WTC11 (cell line): ENCODE data around the gene ELFN2. TPM values are rescaled to one million over a fixed set of nuclear protein-coding genes. Genes with fewer than 3 reads are reported as not detected.

Experiments used
- ATAC-seq: fragments of 200-7000 bp; cut with Tn5 transposase; 2 replicates; pipeline ENCODE4 v1.10.0; 2021; ENCODE audit warnings: mild to moderate bottlenecking, moderate library complexity
- CTCF ChIA-PET: fragments of 300-600 bp; sonication (Branson Sonifier 250); formaldehyde crosslinking; loops from one replicate; lab custom pipeline; 2021; ENCODE audit warnings: antibody characterized with exemption; lab: Charles Lee
- POLR2A ChIA-PET: fragments of 350-600 bp; sonication (Branson Sonifier 250); formaldehyde crosslinking; loops from one replicate; lab custom pipeline; 2021; ENCODE audit warnings: antibody characterized with exemption; lab: Charles Lee
- DNase-seq: peaks from one replicate; pipeline ENCODE4 v3.0.0; 2021; ENCODE audit warnings: low spot score
- H3K27ac Mint-ChIP-seq: 2 replicates; pipeline ENCODE4 v1.8.0; 2021; ENCODE audit warnings: mixed read lengths
- H3K27me3 Mint-ChIP-seq: 2 replicates; pipeline ENCODE4 v1.8.0; 2021; ENCODE audit warnings: low read depth, mild to moderate bottlenecking, moderate library complexity, mixed read lengths
- H3K36me3 Mint-ChIP-seq: 2 replicates; pipeline ENCODE4 v1.8.0; 2021; ENCODE audit warnings: mixed read lengths
- H3K4me1 Mint-ChIP-seq: 2 replicates; pipeline ENCODE4 v1.8.0; 2022; ENCODE audit warnings: mixed read lengths
- H3K4me3 Mint-ChIP-seq: 2 replicates; pipeline ENCODE4 v1.8.0; 2021; ENCODE audit warnings: mild to moderate bottlenecking, moderate library complexity, mixed read lengths
- H3K9me3 Mint-ChIP-seq: 2 replicates; pipeline ENCODE4 v1.8.0; 2021; ENCODE audit warnings: mixed read lengths
- AR ChIP-seq: fragments of 250-450 bp; sonication (Bioruptor Pico); IDR thresholded peaks from 2 replicates; pipeline ENCODE4 v1.9.0; 2021; ENCODE audit warnings: mild to moderate bottlenecking
- CDX4 ChIP-seq: fragments of 250-450 bp; sonication (Bioruptor Pico); IDR thresholded peaks from 2 replicates; pipeline ENCODE4 v1.9.0; 2021; ENCODE audit warnings: moderate library complexity, mild to moderate bottlenecking, inconsistent platforms, borderline replicate concordance
- CREM ChIP-seq: sonication (generic); formaldehyde crosslinking; IDR thresholded peaks from 2 replicates; pipeline ENCODE4 v1.8.1; 2022; ENCODE audit warnings: mild to moderate bottlenecking, missing genetic modification reagents, moderate library complexity
- ETV6 ChIP-seq: sonication (generic); formaldehyde crosslinking; IDR thresholded peaks from 2 replicates; pipeline ENCODE4 v1.8.1; 2022; ENCODE audit warnings: mild to moderate bottlenecking, missing genetic modification reagents
- FOXJ3 ChIP-seq: sonication (generic); formaldehyde crosslinking; IDR thresholded peaks from 2 replicates; pipeline ENCODE4 v1.9.0; 2021; ENCODE audit warnings: missing genetic modification reagents, mild to moderate bottlenecking, borderline replicate concordance
- IRF2 ChIP-seq: sonication (generic); formaldehyde crosslinking; IDR thresholded peaks from 2 replicates; pipeline ENCODE4 v1.8.0; 2022; ENCODE audit warnings: low read depth, missing genetic modification reagents, borderline replicate concordance
- MAX ChIP-seq: sonication (generic); formaldehyde crosslinking; IDR thresholded peaks from 2 replicates; pipeline ENCODE4 v1.8.0; 2022; ENCODE audit warnings: mild to moderate bottlenecking, missing genetic modification reagents
- NR2C2 ChIP-seq: sonication (generic); formaldehyde crosslinking; IDR thresholded peaks from 2 replicates; pipeline ENCODE4 v1.8.0; 2022; ENCODE audit warnings: mild to moderate bottlenecking, missing genetic modification reagents
- SMAD3 ChIP-seq: sonication (generic); formaldehyde crosslinking; IDR thresholded peaks from 2 replicates; pipeline ENCODE4 v1.8.0; 2022; ENCODE audit warnings: missing genetic modification reagents, mild to moderate bottlenecking, borderline replicate concordance
- ZNF281 ChIP-seq: sonication (generic); formaldehyde crosslinking; IDR thresholded peaks from 2 replicates; pipeline ENCODE4 v1.8.0; 2023; ENCODE audit warnings: mild to moderate bottlenecking, missing genetic modification reagents
- total RNA-seq: library from RNA; stranded (reverse); gene quantifications from 3 replicates; pipeline ENCODE4 v1.2.3, GENCODE V29; 2021
- TF ChIP-seq, protein P1 (sequence below): sonication (generic); formaldehyde crosslinking; IDR thresholded peaks from 2 replicates; pipeline ENCODE4 v1.8.0; 2022; ENCODE audit warnings: mild to moderate bottlenecking, missing genetic modification reagents
- TF ChIP-seq, protein P2 (sequence below): sonication (generic); formaldehyde crosslinking; IDR thresholded peaks from 2 replicates; pipeline ENCODE4 v1.8.0; 2022; ENCODE audit warnings: mild to moderate bottlenecking, missing genetic modification reagents
- TF ChIP-seq, protein P3 (sequence below): sonication (generic); formaldehyde crosslinking; IDR thresholded peaks from 2 replicates; pipeline ENCODE4 v1.8.0; 2022; ENCODE audit warnings: missing genetic modification reagents
- TF ChIP-seq, protein P4 (sequence below): fragments of 250-450 bp; sonication (Bioruptor Pico); IDR thresholded peaks from 2 replicates; pipeline ENCODE4 v1.9.0; 2021; ENCODE audit warnings: mild to moderate bottlenecking, borderline replicate concordance

Gene ELFN2
- total RNA-seq, 1 experiment from 2014 or later = 0.87 TPM

DNA sequence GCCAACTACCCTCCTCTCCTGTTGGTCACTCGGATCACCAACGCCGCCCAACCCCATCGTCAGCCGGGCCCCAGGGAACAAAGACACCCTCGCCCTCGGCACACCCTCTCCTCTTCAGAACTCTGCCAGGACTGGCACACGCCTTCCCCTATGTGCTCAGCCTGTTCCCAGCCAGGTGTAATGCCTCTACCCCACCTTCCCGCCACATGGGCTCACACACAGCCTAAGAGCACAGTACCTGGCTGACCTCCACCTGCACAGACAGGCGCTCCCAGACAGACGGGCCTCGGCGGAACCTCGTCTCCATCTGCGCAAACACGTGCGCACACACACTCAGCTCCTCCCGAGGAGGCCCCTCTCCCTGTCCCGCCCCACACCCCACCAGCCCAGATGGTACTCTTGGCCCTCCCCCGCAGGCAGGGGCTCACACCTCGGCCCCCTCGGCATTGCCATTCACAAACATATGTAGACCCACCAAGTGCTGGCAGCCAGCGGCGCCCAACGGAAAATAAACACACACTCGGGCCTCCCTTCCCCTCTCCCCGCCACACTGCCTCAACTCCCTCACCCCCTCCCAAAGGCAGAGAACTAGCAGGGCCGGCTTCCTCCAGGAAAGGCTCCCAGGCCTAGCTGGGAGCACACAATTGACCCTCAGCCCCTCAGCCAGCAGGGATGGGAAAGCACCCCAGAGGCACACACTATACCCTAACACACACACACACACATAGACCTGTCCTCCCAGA is 8.5 kb downstream of the ELFN2 start (continued):
- TF ChIP-seq ZNF281 (no peak), ETV6 (CRISPR knock-in tag) (no peak), MAX (CRISPR knock-in tag) (peak; percentile 34; the same call in 1 of the 2 replicates), FOXJ3 (CRISPR knock-in tag) (no peak)
- TF ChIP-seq, protein P1, sequence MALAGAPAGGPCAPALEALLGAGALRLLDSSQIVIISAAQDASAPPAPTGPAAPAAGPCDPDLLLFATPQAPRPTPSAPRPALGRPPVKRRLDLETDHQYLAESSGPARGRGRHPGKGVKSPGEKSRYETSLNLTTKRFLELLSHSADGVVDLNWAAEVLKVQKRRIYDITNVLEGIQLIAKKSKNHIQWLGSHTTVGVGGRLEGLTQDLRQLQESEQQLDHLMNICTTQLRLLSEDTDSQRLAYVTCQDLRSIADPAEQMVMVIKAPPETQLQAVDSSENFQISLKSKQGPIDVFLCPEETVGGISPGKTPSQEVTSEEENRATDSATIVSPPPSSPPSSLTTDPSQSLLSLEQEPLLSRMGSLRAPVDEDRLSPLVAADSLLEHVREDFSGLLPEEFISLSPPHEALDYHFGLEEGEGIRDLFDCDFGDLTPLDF = no peak
- TF ChIP-seq, all 79 proteins: peak for 2

GRCh38 chr22:37417677-37418348 is 9.5 kb downstream of the ELFN2 start:
- ATAC-seq (no peak), DNase-seq (no peak)
- Mint-ChIP-seq H3K27me3 (peaks cover 34% of the 10 kb centered on the region), H3K4me1 (peaks cover 27% of the 10 kb centered on the region), H3K4me3 (no peak overlapping the region), H3K9me3 (no peaks in the 10 kb centered on the region), H3K36me3 (no peaks in the 10 kb centered on the region), H3K27ac (no peak overlapping the region)
- ChIA-PET POLR2A (no interaction called here), CTCF (interaction anchor here (0.8 to 1.8 kb wide), 2 partner anchors 19 to 84 kb away, joined by 3 to 9 read pairs; no protein-coding TSS in a partner anchor)
- no peak for TF ChIP-seq IRF2 (CRISPR knock-in tag)
- TF ChIP-seq CREM (CRISPR knock-in tag) = no peak
- TF ChIP-seq, protein P2, sequence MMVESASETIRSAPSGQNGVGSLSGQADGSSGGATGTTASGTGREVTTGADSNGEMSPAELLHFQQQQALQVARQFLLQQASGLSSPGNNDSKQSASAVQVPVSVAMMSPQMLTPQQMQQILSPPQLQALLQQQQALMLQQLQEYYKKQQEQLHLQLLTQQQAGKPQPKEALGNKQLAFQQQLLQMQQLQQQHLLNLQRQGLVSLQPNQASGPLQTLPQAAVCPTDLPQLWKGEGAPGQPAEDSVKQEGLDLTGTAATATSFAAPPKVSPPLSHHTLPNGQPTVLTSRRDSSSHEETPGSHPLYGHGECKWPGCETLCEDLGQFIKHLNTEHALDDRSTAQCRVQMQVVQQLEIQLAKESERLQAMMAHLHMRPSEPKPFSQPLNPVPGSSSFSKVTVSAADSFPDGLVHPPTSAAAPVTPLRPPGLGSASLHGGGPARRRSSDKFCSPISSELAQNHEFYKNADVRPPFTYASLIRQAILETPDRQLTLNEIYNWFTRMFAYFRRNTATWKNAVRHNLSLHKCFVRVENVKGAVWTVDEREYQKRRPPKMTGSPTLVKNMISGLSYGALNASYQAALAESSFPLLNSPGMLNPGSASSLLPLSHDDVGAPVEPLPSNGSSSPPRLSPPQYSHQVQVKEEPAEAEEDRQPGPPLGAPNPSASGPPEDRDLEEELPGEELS (CRISPR knock-in tag) = no peak
- no peak for TF ChIP-seq CDX4 (CRISPR knock-in tag)
- TF ChIP-seq AR = no peak
- no peak for TF ChIP-seq SMAD3 (CRISPR knock-in tag)
- TF ChIP-seq, protein P3, sequence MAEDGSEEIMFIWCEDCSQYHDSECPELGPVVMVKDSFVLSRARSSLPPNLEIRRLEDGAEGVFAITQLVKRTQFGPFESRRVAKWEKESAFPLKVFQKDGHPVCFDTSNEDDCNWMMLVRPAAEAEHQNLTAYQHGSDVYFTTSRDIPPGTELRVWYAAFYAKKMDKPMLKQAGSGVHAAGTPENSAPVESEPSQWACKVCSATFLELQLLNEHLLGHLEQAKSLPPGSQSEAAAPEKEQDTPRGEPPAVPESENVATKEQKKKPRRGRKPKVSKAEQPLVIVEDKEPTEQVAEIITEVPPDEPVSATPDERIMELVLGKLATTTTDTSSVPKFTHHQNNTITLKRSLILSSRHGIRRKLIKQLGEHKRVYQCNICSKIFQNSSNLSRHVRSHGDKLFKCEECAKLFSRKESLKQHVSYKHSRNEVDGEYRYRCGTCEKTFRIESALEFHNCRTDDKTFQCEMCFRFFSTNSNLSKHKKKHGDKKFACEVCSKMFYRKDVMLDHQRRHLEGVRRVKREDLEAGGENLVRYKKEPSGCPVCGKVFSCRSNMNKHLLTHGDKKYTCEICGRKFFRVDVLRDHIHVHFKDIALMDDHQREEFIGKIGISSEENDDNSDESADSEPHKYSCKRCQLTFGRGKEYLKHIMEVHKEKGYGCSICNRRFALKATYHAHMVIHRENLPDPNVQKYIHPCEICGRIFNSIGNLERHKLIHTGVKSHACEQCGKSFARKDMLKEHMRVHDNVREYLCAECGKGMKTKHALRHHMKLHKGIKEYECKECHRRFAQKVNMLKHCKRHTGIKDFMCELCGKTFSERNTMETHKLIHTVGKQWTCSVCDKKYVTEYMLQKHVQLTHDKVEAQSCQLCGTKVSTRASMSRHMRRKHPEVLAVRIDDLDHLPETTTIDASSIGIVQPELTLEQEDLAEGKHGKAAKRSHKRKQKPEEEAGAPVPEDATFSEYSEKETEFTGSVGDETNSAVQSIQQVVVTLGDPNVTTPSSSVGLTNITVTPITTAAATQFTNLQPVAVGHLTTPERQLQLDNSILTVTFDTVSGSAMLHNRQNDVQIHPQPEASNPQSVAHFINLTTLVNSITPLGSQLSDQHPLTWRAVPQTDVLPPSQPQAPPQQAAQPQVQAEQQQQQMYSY (CRISPR knock-in tag) = no peak
- TF ChIP-seq, protein P4, sequence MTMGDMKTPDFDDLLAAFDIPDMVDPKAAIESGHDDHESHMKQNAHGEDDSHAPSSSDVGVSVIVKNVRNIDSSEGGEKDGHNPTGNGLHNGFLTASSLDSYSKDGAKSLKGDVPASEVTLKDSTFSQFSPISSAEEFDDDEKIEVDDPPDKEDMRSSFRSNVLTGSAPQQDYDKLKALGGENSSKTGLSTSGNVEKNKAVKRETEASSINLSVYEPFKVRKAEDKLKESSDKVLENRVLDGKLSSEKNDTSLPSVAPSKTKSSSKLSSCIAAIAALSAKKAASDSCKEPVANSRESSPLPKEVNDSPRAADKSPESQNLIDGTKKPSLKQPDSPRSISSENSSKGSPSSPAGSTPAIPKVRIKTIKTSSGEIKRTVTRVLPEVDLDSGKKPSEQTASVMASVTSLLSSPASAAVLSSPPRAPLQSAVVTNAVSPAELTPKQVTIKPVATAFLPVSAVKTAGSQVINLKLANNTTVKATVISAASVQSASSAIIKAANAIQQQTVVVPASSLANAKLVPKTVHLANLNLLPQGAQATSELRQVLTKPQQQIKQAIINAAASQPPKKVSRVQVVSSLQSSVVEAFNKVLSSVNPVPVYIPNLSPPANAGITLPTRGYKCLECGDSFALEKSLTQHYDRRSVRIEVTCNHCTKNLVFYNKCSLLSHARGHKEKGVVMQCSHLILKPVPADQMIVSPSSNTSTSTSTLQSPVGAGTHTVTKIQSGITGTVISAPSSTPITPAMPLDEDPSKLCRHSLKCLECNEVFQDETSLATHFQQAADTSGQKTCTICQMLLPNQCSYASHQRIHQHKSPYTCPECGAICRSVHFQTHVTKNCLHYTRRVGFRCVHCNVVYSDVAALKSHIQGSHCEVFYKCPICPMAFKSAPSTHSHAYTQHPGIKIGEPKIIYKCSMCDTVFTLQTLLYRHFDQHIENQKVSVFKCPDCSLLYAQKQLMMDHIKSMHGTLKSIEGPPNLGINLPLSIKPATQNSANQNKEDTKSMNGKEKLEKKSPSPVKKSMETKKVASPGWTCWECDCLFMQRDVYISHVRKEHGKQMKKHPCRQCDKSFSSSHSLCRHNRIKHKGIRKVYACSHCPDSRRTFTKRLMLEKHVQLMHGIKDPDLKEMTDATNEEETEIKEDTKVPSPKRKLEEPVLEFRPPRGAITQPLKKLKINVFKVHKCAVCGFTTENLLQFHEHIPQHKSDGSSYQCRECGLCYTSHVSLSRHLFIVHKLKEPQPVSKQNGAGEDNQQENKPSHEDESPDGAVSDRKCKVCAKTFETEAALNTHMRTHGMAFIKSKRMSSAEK (CRISPR knock-in tag) = no peak
- TF ChIP-seq NR2C2 (CRISPR knock-in tag) = no peak
